Mucosa of descending colon (tissue), 3 donors: ENCODE measurements around the gene TTC21B. TPM values are rescaled to one million over a fixed set of nuclear protein-coding genes. Genes with fewer than 3 reads are reported as not detected.
"Not testable (repeated sequence)": the region's sequence is repeated elsewhere in the genome, so short reads cannot be mapped to it uniquely, and the experiment has no call there.

Experiments used
- ATAC-seq: fragments of 200-7000 bp; cut with Tn5 transposase; one replicate; pipeline ENCODE4 v1.9.1; 2020; ENCODE audit warnings: mild to moderate bottlenecking, moderate library complexity
- DNase-seq, 3 donors: peaks; one replicate each; pipeline ENCODE4 v3.0.0-alpha.2; 2020
- H3K36me3 ChIP-seq: fragments of 200-600 bp; one replicate; pipeline ENCODE4 v1.8.0; 2021; ENCODE audit warnings: low read depth, mild to moderate bottlenecking
- H3K4me1 ChIP-seq: fragments of 200-600 bp; one replicate; pipeline ENCODE4 v1.8.0; 2021; ENCODE audit warnings: low read depth, mild to moderate bottlenecking
- H3K4me3 ChIP-seq: fragments of 200-600 bp; one replicate; pipeline ENCODE4 v1.8.0; 2021; ENCODE audit warnings: mild to moderate bottlenecking
- H3K9me3 ChIP-seq: fragments of 200-600 bp; one replicate; pipeline ENCODE4 v1.8.0; 2021; ENCODE audit warnings: mild to moderate bottlenecking
- CTCF ChIP-seq: fragments of 200-600 bp; IDR thresholded peaks from one replicate; pipeline ENCODE4 v1.8.0; 2022; ENCODE audit warnings: antibody characterized with exemption, mild to moderate bottlenecking
- intact Hi-C, 2 donors: fragments of 100-400 bp; cut with DNase I in 1 of 2; cut with micrococcal nuclease in 1 of 2; formaldehyde crosslinking; loops; one replicate each; pipeline versions ENCODE4 v1.11.0 to v1.11.1; 2022; cut with DNase I, micrococcal nuclease
- total RNA-seq, 3 donors: library from RNA; stranded (reverse); fragmentation: NEBNext Ultra II Directional in 2 of 3; extraction: Animal tissue kit (Norgen Biotek cat#: 25700) in 2 of 3; gene quantifications; one replicate each; pipeline versions ENCODE4 v1.2.1 to v1.2.4, GENCODE V29; 2021 to 2023
- donor health status: DM: no; HTN: no; CAD: no; lungs with moderate emphysema.
- donor health status: DM: no; HTN: no; CAD: no.
- donor health status: DM: no; HTN: yes; CAD: no.

Gene TTC21B
- total RNA-seq, 3 donors from 2014 or later: 10.4 to 22.2 (median 17.2) TPM

DNA sequence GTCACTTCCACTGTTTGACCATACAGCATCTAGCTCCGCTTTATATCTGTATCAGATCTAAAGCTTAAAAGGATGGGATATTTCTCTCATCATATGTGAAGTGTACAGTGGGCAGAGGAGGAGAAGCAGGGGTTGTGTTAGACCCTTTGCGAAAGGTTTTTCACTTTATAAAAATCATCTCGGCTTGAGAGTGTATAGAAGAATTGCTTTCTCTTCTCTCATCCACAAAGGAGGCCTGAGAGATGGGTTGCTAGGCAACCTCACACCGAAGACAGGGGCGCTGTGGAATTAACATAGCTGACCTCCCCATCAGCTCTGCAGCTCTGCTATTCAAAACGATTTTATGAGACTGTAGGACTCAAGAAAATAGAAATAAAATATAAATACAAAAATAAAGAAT lies 89.3 kb downstream of the TTC21B start:
- H3K4me3 ChIP-seq: no peak overlapping the region
- H3K4me1 ChIP-seq: no peaks in the 10 kb centered on the region
- intact Hi-C loops: no loop called here
- H3K36me3 ChIP-seq: no peaks in the 10 kb centered on the region
- no peak for TF ChIP-seq CTCF
- ATAC-seq: no peak
- H3K9me3 ChIP-seq: peaks cover 4% of the 10 kb centered on the region
- no peak for DNase-seq

DNA sequence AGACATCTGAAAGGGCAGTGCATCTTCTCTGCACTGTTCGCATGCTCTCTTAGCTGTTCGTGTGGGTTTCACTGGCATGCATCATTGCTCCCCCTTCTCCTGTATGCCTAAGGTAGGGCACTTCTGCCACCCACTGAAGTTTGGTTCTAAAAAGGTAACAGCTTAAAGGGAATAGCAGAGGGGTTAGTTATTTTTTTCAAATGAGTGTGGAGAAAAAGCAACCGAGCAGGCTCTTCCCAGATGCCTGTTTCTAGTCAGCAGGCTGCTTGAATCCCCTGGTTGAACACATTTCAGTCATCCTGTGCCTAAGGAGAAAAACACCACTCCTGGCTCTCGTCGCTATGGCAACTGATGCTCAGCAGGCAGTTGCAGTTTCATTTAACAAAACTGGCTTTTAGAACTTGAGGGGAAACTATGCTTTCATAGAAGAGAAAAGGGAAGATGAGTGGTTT lies 89.7 kb downstream of the TTC21B start:
- DNase-seq (no peak), ATAC-seq (no peak)
- H3K9me3 ChIP-seq: peaks cover 4% of the 10 kb centered on the region
- TF ChIP-seq CTCF: no peak
- no peaks in the 10 kb centered on the region for H3K4me1 ChIP-seq
- intact Hi-C loops: no loop called here
- H3K4me3 ChIP-seq: no peak overlapping the region
- no peaks in the 10 kb centered on the region for H3K36me3 ChIP-seq

- H3K36me3 ChIP-seq, intact Hi-C loops: not testable (repeated sequence)
These were observed 92.5 kb downstream of the TTC21B start for GRCh38 chr2:165861083-165861482.

GRCh38 chr2:165859723-165860122 lies 93.9 kb downstream of the TTC21B start:
- ATAC-seq, H3K9me3 ChIP-seq, H3K36me3 ChIP-seq, DNase-seq, H3K4me3 ChIP-seq, intact Hi-C loops, H3K4me1 ChIP-seq: not testable (repeated sequence)

More at GRCh38 chr2:165861083-165861482, 92.5 kb downstream of the TTC21B start:
- not testable (repeated sequence) for H3K4me1 ChIP-seq, DNase-seq, H3K4me3 ChIP-seq, ATAC-seq, H3K9me3 ChIP-seq

DNA sequence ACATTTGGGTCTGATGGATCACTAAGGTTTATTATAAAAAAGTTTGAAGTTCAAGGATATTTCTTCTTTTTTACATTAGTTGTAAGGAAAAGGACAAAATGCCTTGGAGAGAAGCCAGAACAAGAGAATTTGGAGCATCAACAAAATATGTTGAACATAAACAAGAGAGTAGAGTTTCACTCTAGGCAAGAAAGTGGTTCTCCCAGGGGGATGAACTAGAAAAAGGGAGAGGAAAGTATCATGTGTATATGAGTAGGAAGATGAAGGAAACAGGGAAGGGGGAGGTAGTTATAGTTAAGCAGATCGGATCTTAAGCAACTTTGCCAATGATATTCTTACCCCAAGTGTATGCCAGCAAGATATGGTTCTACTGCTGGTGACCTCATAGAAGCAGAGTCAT lies 95.7 kb downstream of the TTC21B start:
- no peaks in the 10 kb centered on the region for H3K36me3 ChIP-seq
- no peak for TF ChIP-seq CTCF
- H3K4me1 ChIP-seq: no peaks in the 10 kb centered on the region
- intact Hi-C loops: no loop called here
- no peak overlapping the region for H3K4me3 ChIP-seq
- H3K9me3 ChIP-seq: peaks cover 15% of the 10 kb centered on the region
- ATAC-seq: no peak
- DNase-seq: no peak

- no peaks in the 10 kb centered on the region for H3K36me3 ChIP-seq
- intact Hi-C loops: no loop called here
- H3K4me3 ChIP-seq: no peak overlapping the region
- TF ChIP-seq CTCF: no peak
- no peak for DNase-seq
- H3K4me1 ChIP-seq: no peaks in the 10 kb centered on the region
- no peak for ATAC-seq
- H3K9me3 ChIP-seq: peaks cover 23% of the 10 kb centered on the region
These were observed 101.2 kb downstream of the TTC21B start for GRCh38 chr2:165852394-165852793.

DNA sequence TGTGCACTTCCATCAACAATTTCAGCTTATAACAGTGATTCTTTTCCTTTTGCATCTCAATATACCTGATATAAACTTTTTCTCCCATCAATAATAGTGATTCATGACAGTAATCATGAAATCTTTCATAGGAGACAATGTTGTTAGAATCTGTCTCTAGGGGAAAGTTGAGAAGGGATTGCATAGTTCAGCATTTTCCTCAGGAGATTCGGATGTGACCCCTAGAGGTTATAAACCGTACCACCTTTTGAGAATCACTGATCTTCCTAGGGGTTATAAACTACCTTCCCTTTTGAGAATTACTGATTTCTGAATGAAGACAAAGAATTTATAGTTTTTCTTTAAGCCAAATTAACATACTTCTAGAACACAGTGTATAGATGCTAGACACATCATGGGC lies 106.6 kb downstream of the TTC21B start:
- Histone ChIP-seq H3K36me3 (no peaks in the 10 kb centered on the region), H3K4me1 (no peaks in the 10 kb centered on the region), H3K4me3 (no peak overlapping the region), H3K9me3 (peaks cover 4% of the 10 kb centered on the region)
- intact Hi-C loops: no loop called here
- DNase-seq: no peak
- ATAC-seq: no peak
- TF ChIP-seq CTCF: no peak
